GM12878 (cell line): ENCODE measurements around the gene JADE2. TPM values are rescaled to one million over a fixed set of nuclear protein-coding genes. Genes with fewer than 3 reads are reported as not detected.

Experiments used
- BMI1 ChIP-seq: fragments of 450-650 bp; IDR thresholded peaks from 2 replicates; pipeline ENCODE4 v1.6.1; 2016; ENCODE audit warnings: mild to moderate bottlenecking, moderate library complexity, borderline replicate concordance
- CBX5 ChIP-seq: sonication (generic); IDR thresholded peaks from 2 replicates; pipeline ENCODE4 v1.6.1; 2016; ENCODE audit warnings: low read depth, moderate library complexity, mild to moderate bottlenecking, inconsistent platforms
- CEBPB ChIP-seq, 2 experiments: fragments of 150-350 bp in 1 of 2; IDR thresholded peaks; 2 replicates each; pipeline ENCODE4 v1.6.1; 2012 to 2014; ENCODE audit warnings: low read depth in 2 of 2, low read length in 2 of 2, borderline replicate concordance in 1 of 2, inconsistent platforms in 1 of 2
- CHD4 ChIP-seq: fragments of 200-600 bp; sonication (generic); IDR thresholded peaks from 2 replicates; pipeline ENCODE4 v1.6.1; 2016; ENCODE audit warnings: mild to moderate bottlenecking
- FOXM1 ChIP-seq: IDR thresholded peaks from 2 replicates; pipeline ENCODE4 v1.6.1; 2012; ENCODE audit warnings: low read depth, mild to moderate bottlenecking, inconsistent platforms, low read length, moderate library complexity
- JUNB ChIP-seq: IDR thresholded peaks from 2 replicates; pipeline ENCODE4 v1.6.1; 2016; ENCODE audit warnings: antibody characterized with exemption, mild to moderate bottlenecking
- KLF5 ChIP-seq: fragments of 450-650 bp; IDR thresholded peaks from 2 replicates; pipeline ENCODE4 v1.6.1; 2014; ENCODE audit warnings: mild to moderate bottlenecking; ENCODE audit not compliant: partially characterized antibody
- MTA3 ChIP-seq: IDR thresholded peaks from 2 replicates; pipeline ENCODE4 v1.6.1; 2012; ENCODE audit warnings: low read length, inconsistent platforms, borderline replicate concordance
- MYB ChIP-seq: fragments of 150-350 bp; IDR thresholded peaks from 2 replicates; pipeline ENCODE4 v1.6.1; 2014; ENCODE audit warnings: mild to moderate bottlenecking, low read depth, low read length, borderline replicate concordance
- RCOR1 ChIP-seq: conservative IDR thresholded peaks from 2 replicates; pipeline ENCODE4 v1.6.1; 2012; ENCODE audit warnings: low read depth, low read length, improper control_type of control experiment
- RELB ChIP-seq: fragments of 450-650 bp; IDR thresholded peaks from 2 replicates; pipeline ENCODE4 v1.6.1; 2017; ENCODE audit warnings: low read depth, mild to moderate bottlenecking, moderate library complexity
- RUNX3 ChIP-seq: IDR thresholded peaks from 2 replicates; pipeline ENCODE4 v1.6.1; 2012; ENCODE audit warnings: low read length, inconsistent platforms
- TCF7 ChIP-seq: IDR thresholded peaks from 2 replicates; pipeline ENCODE4 v1.6.1; 2014; ENCODE audit warnings: antibody characterized with exemption, borderline replicate concordance
- polyA plus RNA-seq, 11 experiments: library from polyadenylated mRNA; depleted of rRNA in 4 of 11; unstranded in 6 of 11; stranded (reverse) in 5 of 11; fragments of >200 nt; fragmentation: Nextera tagmentation in 4 of 11; fragmentation: Illumina TruSeq in 1 of 11; extraction: Ambion mirVana in 4 of 11; extraction: Trizol in 1 of 11; gene quantifications; 1 replicate in 1 of 11; 2 replicates in 10 of 11; pipeline versions ENCODE4 v1.2.1 to v1.2.3, GENCODE V29; 2011 to 2016; ENCODE audit warnings: inconsistent platforms in 2 of 11, missing spikeins in 2 of 11, low read depth in 1 of 11
- total RNA-seq, 4 experiments: library from RNA; depleted of rRNA in 3 of 4; stranded (reverse); fragments of >200 nt in 3 of 4; fragmentation: Illumina TruSeq in 1 of 4; extraction: Trizol in 1 of 4; gene quantifications; 2 replicates each; pipeline versions ENCODE4 v1.2.1 to v1.2.3, GENCODE V29; 2013 to 2021
- TF ChIP-seq, protein P1 (sequence below): fragments of 450-650 bp; IDR thresholded peaks from 2 replicates; pipeline ENCODE4 v1.6.1; 2017; ENCODE audit warnings: mild to moderate bottlenecking, low read depth, inconsistent platforms; ENCODE audit not compliant: poor library complexity, severe bottlenecking
- TF ChIP-seq, protein P2 (sequence below): fragments of 150-350 bp; IDR thresholded peaks from 2 replicates; pipeline ENCODE4 v1.6.1; 2016; ENCODE audit warnings: low read depth, low read length

JADE2 gene
- total and polyA plus RNA-seq, 10 of the 15 experiments (the other 5 are each of a cell fraction or from before 2014, with no cell fraction given), result 1.5 to 67.0 (median 22.4) TPM

DNA sequence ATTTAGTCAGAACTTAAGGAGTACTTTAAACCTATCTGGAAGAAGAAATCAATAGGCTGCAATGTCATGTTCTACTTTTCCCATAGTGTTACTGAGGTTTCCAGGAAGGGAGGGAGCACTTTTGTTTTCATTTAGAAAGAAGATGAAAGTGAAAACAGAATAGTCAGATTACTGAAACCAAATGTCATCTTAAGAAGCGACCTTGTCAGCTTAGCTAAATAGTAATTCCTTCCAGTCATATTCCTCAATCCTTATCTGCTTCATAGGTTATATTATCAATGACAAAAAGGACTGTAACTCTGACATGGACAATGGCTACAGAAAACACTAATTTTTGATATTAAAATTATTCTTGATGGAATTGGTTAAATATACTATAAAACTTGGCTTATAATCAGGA lies 79.4 kb downstream of the JADE2 start (continued):
- 0 out of 2 replicates have a peak, but pooled peaks have one; percentile 20 for TF ChIP-seq RELB
- no peak for TF ChIP-seq MTA3
- no peak for TF ChIP-seq TCF7
- TF ChIP-seq, protein P1, sequence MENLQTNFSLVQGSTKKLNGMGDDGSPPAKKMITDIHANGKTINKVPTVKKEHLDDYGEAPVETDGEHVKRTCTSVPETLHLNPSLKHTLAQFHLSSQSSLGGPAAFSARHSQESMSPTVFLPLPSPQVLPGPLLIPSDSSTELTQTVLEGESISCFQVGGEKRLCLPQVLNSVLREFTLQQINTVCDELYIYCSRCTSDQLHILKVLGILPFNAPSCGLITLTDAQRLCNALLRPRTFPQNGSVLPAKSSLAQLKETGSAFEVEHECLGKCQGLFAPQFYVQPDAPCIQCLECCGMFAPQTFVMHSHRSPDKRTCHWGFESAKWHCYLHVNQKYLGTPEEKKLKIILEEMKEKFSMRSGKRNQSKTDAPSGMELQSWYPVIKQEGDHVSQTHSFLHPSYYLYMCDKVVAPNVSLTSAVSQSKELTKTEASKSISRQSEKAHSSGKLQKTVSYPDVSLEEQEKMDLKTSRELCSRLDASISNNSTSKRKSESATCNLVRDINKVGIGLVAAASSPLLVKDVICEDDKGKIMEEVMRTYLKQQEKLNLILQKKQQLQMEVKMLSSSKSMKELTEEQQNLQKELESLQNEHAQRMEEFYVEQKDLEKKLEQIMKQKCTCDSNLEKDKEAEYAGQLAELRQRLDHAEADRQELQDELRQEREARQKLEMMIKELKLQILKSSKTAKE, result no peak
- TF ChIP-seq JUNB, result 0 out of 2 replicates have a peak, but pooled peaks have one; percentile 17
- no peak for TF ChIP-seq CBX5
- TF ChIP-seq RUNX3, result no peak
- TF ChIP-seq, protein P2, sequence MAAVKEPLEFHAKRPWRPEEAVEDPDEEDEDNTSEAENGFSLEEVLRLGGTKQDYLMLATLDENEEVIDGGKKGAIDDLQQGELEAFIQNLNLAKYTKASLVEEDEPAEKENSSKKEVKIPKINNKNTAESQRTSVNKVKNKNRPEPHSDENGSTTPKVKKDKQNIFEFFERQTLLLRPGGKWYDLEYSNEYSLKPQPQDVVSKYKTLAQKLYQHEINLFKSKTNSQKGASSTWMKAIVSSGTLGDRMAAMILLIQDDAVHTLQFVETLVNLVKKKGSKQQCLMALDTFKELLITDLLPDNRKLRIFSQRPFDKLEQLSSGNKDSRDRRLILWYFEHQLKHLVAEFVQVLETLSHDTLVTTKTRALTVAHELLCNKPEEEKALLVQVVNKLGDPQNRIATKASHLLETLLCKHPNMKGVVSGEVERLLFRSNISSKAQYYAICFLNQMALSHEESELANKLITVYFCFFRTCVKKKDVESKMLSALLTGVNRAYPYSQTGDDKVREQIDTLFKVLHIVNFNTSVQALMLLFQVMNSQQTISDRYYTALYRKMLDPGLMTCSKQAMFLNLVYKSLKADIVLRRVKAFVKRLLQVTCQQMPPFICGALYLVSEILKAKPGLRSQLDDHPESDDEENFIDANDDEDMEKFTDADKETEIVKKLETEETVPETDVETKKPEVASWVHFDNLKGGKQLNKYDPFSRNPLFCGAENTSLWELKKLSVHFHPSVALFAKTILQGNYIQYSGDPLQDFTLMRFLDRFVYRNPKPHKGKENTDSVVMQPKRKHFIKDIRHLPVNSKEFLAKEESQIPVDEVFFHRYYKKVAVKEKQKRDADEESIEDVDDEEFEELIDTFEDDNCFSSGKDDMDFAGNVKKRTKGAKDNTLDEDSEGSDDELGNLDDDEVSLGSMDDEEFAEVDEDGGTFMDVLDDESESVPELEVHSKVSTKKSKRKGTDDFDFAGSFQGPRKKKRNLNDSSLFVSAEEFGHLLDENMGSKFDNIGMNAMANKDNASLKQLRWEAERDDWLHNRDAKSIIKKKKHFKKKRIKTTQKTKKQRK, result no peak
- no peak for TF ChIP-seq FOXM1
- TF ChIP-seq MYB, result no peak
- no peak for TF ChIP-seq RCOR1
- TF ChIP-seq KLF5, result no peak
- TF ChIP-seq BMI1, result no peak
- TF ChIP-seq CEBPB (IDR thresholded peaks at IDR 0.05; ENCODE audit: borderline replicate concordance in 1 of 2, low read depth in 2 of 2, low read length in 2 of 2), result no peak
- no peak for TF ChIP-seq CHD4
- TF ChIP-seq, all 136 proteins: peak for 4
